IPS-15b (cell line): Measurements from ENCODE around the gene PLPPR2.
"Not testable (repeated sequence)": the region's sequence is repeated elsewhere in the genome, so short reads cannot be mapped to it uniquely, and the experiment has no call there.

Experiments
- H3K27me3 ChIP-seq: one replicate; pipeline ENCODE4 v1.6.1; 2013; ENCODE audit warnings: low read length; ENCODE audit not compliant: control insufficient read depth, insufficient read depth
- H3K36me3 ChIP-seq: one replicate; pipeline ENCODE4 v1.6.1; 2013; ENCODE audit warnings: low read length; ENCODE audit not compliant: control insufficient read depth, insufficient read depth
- H3K4me1 ChIP-seq: one replicate; pipeline ENCODE4 v1.6.1; 2013; ENCODE audit warnings: mild to moderate bottlenecking, low read length; ENCODE audit not compliant: control insufficient read depth, insufficient read depth
- H3K4me3 ChIP-seq: one replicate; pipeline ENCODE4 v1.5.1; 2013; ENCODE audit warnings: low read depth, low read length
- H3K9ac ChIP-seq: one replicate; pipeline ENCODE4 v1.6.1; 2013; ENCODE audit warnings: low read depth, mild to moderate bottlenecking, low read length
- H3K9me3 ChIP-seq: one replicate; pipeline ENCODE4 v1.6.1; 2013; ENCODE audit warnings: mild to moderate bottlenecking, low read length; ENCODE audit not compliant: control insufficient read depth, insufficient read depth

The PLPPR2 gene

GRCh38 chr19:11397089-11397610 is 41.9 kb downstream of the PLPPR2 start:
- no peak overlapping the region for H3K9ac ChIP-seq
- peaks cover 4% of the 10 kb centered on the region for H3K4me1 ChIP-seq
- H3K9me3 ChIP-seq: no peaks in the 10 kb centered on the region
- H3K36me3 ChIP-seq: peaks cover 19% of the 10 kb centered on the region
- H3K4me3 ChIP-seq: no peak overlapping the region
- H3K27me3 ChIP-seq: no peaks in the 10 kb centered on the region

- Histone ChIP-seq H3K9ac (no peak overlapping the region), H3K4me3 (no peak overlapping the region), H3K9me3 (no peaks in the 10 kb centered on the region), H3K4me1 (peaks cover 4% of the 10 kb centered on the region), H3K36me3 (peaks cover 20% of the 10 kb centered on the region), H3K27me3 (no peaks in the 10 kb centered on the region)
These were observed 44.4 kb downstream of the PLPPR2 start for GRCh38 chr19:11399667-11400066.

GRCh38 chr19:11400798-11401197 is 45.6 kb downstream of the PLPPR2 start:
- H3K9me3 ChIP-seq: no peaks in the 10 kb centered on the region
- H3K4me1 ChIP-seq: no peaks in the 10 kb centered on the region
- no peak overlapping the region for H3K9ac ChIP-seq
- no peaks in the 10 kb centered on the region for H3K27me3 ChIP-seq
- no peak overlapping the region for H3K4me3 ChIP-seq
- peaks cover 20% of the 10 kb centered on the region for H3K36me3 ChIP-seq

GRCh38 chr19:11401808-11402543 is 46.7 kb downstream of the PLPPR2 start:
- Histone ChIP-seq H3K4me1 (no peaks in the 10 kb centered on the region), H3K27me3 (no peaks in the 10 kb centered on the region), H3K9ac (no peak overlapping the region), H3K9me3 (no peaks in the 10 kb centered on the region), H3K36me3 (peaks cover 20% of the 10 kb centered on the region), H3K4me3 (no peak overlapping the region)

GRCh38 chr19:11404588-11405222 is 49.5 kb downstream of the PLPPR2 start:
- Histone ChIP-seq H3K36me3 (peaks cover 11% of the 10 kb centered on the region), H3K4me3 (no peak overlapping the region), H3K27me3 (no peaks in the 10 kb centered on the region), H3K9ac (no peak overlapping the region), H3K4me1 (no peaks in the 10 kb centered on the region), H3K9me3 (no peaks in the 10 kb centered on the region)

- H3K4me3 ChIP-seq: peak overlapping the region; percentile 52
- no peaks in the 10 kb centered on the region for H3K27me3 ChIP-seq
- H3K9ac ChIP-seq: no peak overlapping the region
- peaks cover 5% of the 10 kb centered on the region for H3K36me3 ChIP-seq
- H3K9me3 ChIP-seq: no peaks in the 10 kb centered on the region
- no peaks in the 10 kb centered on the region for H3K4me1 ChIP-seq
These were observed 50.8 kb downstream of the PLPPR2 start for GRCh38 chr19:11405846-11406643.

- H3K27me3 ChIP-seq, H3K4me1 ChIP-seq, H3K36me3 ChIP-seq, H3K9ac ChIP-seq, H3K9me3 ChIP-seq: not testable (repeated sequence)
- peak overlapping the region; percentile 52 for H3K4me3 ChIP-seq
These were observed 51.5 kb downstream of the PLPPR2 start for GRCh38 chr19:11406703-11407236.

- H3K4me1 ChIP-seq: no peaks in the 10 kb centered on the region
- no peaks in the 10 kb centered on the region for H3K27me3 ChIP-seq
- H3K36me3 ChIP-seq: no peaks in the 10 kb centered on the region
- no peak overlapping the region for H3K9ac ChIP-seq
- no peak overlapping the region for H3K4me3 ChIP-seq
- H3K9me3 ChIP-seq: no peaks in the 10 kb centered on the region
These were observed 53.4 kb downstream of the PLPPR2 start for GRCh38 chr19:11408591-11408990.

- Histone ChIP-seq H3K36me3 (no peaks in the 10 kb centered on the region), H3K9me3 (no peaks in the 10 kb centered on the region), H3K4me3 (no peak overlapping the region), H3K4me1 (no peaks in the 10 kb centered on the region), H3K27me3 (no peaks in the 10 kb centered on the region), H3K9ac (no peak overlapping the region)
These were observed 55.5 kb downstream of the PLPPR2 start for GRCh38 chr19:11410682-11411081.

GRCh38 chr19:11414544-11414943 is 59.3 kb downstream of the PLPPR2 start:
- Histone ChIP-seq H3K9ac (no peak overlapping the region), H3K36me3 (no peaks in the 10 kb centered on the region), H3K27me3 (peaks cover 2% of the 10 kb centered on the region), H3K4me3 (no peak overlapping the region), H3K4me1 (no peaks in the 10 kb centered on the region), H3K9me3 (no peaks in the 10 kb centered on the region)
